Activated effector memory CD4-positive, alpha-beta T cell treated with Interleukin-2 at 50 U/mL for 16 hours (primary cell): ENCODE data around the gene HNRNPL.
"Not testable (repeated sequence)": the region's sequence is repeated elsewhere in the genome, so short reads cannot be mapped to it uniquely, and the experiment has no call there.

Experiments
- DNase-seq: peaks from one replicate; pipeline ENCODE4 v3.0.0-alpha.2; 2020

HNRNPL gene

GRCh38 chr19:38821230-38821825 is 28.5 kb downstream of the HNRNPL start:
- DNase-seq, result not testable (repeated sequence)

GRCh38 chr19:38819231-38819920 is 30.4 kb downstream of the HNRNPL start:
- no peak for DNase-seq

GRCh38 chr19:38817081-38817480 is 32.7 kb downstream of the HNRNPL start:
- DNase-seq, result no peak

GRCh38 chr19:38816131-38816750 is 33.5 kb downstream of the HNRNPL start:
- DNase-seq, result no peak

- no peak for DNase-seq
Measured at GRCh38 chr19:38815059-38816001, 34.5 kb downstream of the HNRNPL start.

- not testable (repeated sequence) for DNase-seq
Measured at GRCh38 chr19:38813932-38814331, 35.9 kb downstream of the HNRNPL start.

- DNase-seq, result no peak
Measured at GRCh38 chr19:38813323-38813722, 36.5 kb downstream of the HNRNPL start.

- no peak for DNase-seq
Measured at GRCh38 chr19:38812841-38813320, 36.9 kb downstream of the HNRNPL start, which contains the start of gene LGALS4. TSS of gene LGALS4 (minus strand) at chr19:38812945. CDS start at chr19:38812886, 59 bp downstream.

- DNase-seq, result no peak
Measured at GRCh38 chr19:38812009-38812840, 37.6 kb downstream of the HNRNPL start.

- DNase-seq, result no peak
Measured at GRCh38 chr19:38809592-38810252, 40.1 kb downstream of the HNRNPL start.

GRCh38 chr19:38808741-38809140 is 41.0 kb downstream of the HNRNPL start:
- DNase-seq, result no peak

GRCh38 chr19:38807374-38808098 is 42.2 kb downstream of the HNRNPL start:
- DNase-seq, result not testable (repeated sequence)

GRCh38 chr19:38806371-38806770 is 43.4 kb downstream of the HNRNPL start:
- no peak for DNase-seq

GRCh38 chr19:38805180-38805579 is 44.6 kb downstream of the HNRNPL start:
- DNase-seq, result no peak

- no peak for DNase-seq
Measured at GRCh38 chr19:38803543-38803942, 46.2 kb downstream of the HNRNPL start.

- no peak for DNase-seq
Measured at GRCh38 chr19:38801359-38802095, 48.3 kb downstream of the HNRNPL start.

- no peak for DNase-seq
Measured at GRCh38 chr19:38800577-38801347, 49.0 kb downstream of the HNRNPL start.

GRCh38 chr19:38799104-38799503 is 50.7 kb downstream of the HNRNPL start:
- DNase-seq, result no peak

- DNase-seq, result not testable (repeated sequence)
Measured at GRCh38 chr19:38797781-38798180, 52.0 kb downstream of the HNRNPL start.
